Osteocyte (in vitro differentiated cells): Measurements from ENCODE around the gene PIGN. TPM values are rescaled to one million over a fixed set of nuclear protein-coding genes. Genes with fewer than 3 reads are reported as not detected.

Experiments used
- DNase-seq: peaks from one replicate; pipeline ENCODE4 v3.0.0; 2021; ENCODE audit warnings: mixed read lengths; ENCODE audit not compliant: unreplicated experiment; ENCODE audit errors: extremely low spot score
- H3K27ac Mint-ChIP-seq: one replicate; pipeline ENCODE4 v1.8.0; 2021; ENCODE audit warnings: mild to moderate bottlenecking, mixed read lengths; ENCODE audit not compliant: unreplicated experiment
- H3K27me3 Mint-ChIP-seq: one replicate; pipeline ENCODE4 v1.8.0; 2021; ENCODE audit warnings: mixed read lengths; ENCODE audit not compliant: unreplicated experiment
- H3K36me3 Mint-ChIP-seq: one replicate; pipeline ENCODE4 v1.8.0; 2021; ENCODE audit warnings: mixed read lengths; ENCODE audit not compliant: unreplicated experiment
- H3K4me1 Mint-ChIP-seq: one replicate; pipeline ENCODE4 v1.8.0; 2021; ENCODE audit warnings: mixed read lengths; ENCODE audit not compliant: unreplicated experiment
- H3K4me3 Mint-ChIP-seq: one replicate; pipeline ENCODE4 v1.8.0; 2021; ENCODE audit warnings: mild to moderate bottlenecking, moderate library complexity, mixed read lengths; ENCODE audit not compliant: unreplicated experiment
- H3K9me3 Mint-ChIP-seq: one replicate; pipeline ENCODE4 v1.8.0; 2021; ENCODE audit warnings: mixed read lengths; ENCODE audit not compliant: unreplicated experiment
- CTCF ChIP-seq: fragments of 200-600 bp; sonication (generic); IDR thresholded peaks from 2 replicates; pipeline ENCODE4 v1.5.0; 2021; ENCODE audit warnings: antibody characterized with exemption, mild to moderate bottlenecking, moderate library complexity
- total RNA-seq: library from RNA; stranded (reverse); gene quantifications from 2 replicates; pipeline ENCODE4 v1.2.1, GENCODE V29; 2021

The PIGN gene
- total RNA-seq, 1 donor from 2014 or later: 39.2 TPM

- DNase-seq: no peak
- no peak for TF ChIP-seq CTCF
- H3K4me3 Mint-ChIP-seq: no peak overlapping the region
- H3K36me3 Mint-ChIP-seq: peaks cover 13% of the 10 kb centered on the region
- H3K27ac Mint-ChIP-seq: no peak overlapping the region
- no peaks in the 10 kb centered on the region for H3K27me3 Mint-ChIP-seq
- no peaks in the 10 kb centered on the region for H3K4me1 Mint-ChIP-seq
- no peaks in the 10 kb centered on the region for H3K9me3 Mint-ChIP-seq
These were observed 114.5 kb downstream of the PIGN start for GRCh38 chr18:62072370-62072769.

- H3K9me3 Mint-ChIP-seq: peaks cover 8% of the 10 kb centered on the region
- no peak for TF ChIP-seq CTCF
- no peaks in the 10 kb centered on the region for H3K27me3 Mint-ChIP-seq
- DNase-seq: no peak
- no peak overlapping the region for H3K27ac Mint-ChIP-seq
- H3K4me1 Mint-ChIP-seq: no peaks in the 10 kb centered on the region
- no peak overlapping the region for H3K4me3 Mint-ChIP-seq
- H3K36me3 Mint-ChIP-seq: peaks cover 21% of the 10 kb centered on the region
These were observed 115.8 kb downstream of the PIGN start for GRCh38 chr18:62071071-62071470.

- TF ChIP-seq CTCF: no peak
- H3K4me3 Mint-ChIP-seq: no peak overlapping the region
- H3K27ac Mint-ChIP-seq: no peak overlapping the region
- no peaks in the 10 kb centered on the region for H3K27me3 Mint-ChIP-seq
- peaks cover 21% of the 10 kb centered on the region for H3K36me3 Mint-ChIP-seq
- no peak for DNase-seq
- peaks cover 8% of the 10 kb centered on the region for H3K9me3 Mint-ChIP-seq
- no peaks in the 10 kb centered on the region for H3K4me1 Mint-ChIP-seq
These were observed 116.6 kb downstream of the PIGN start for GRCh38 chr18:62070302-62070701.

- Mint-ChIP-seq H3K4me3 (no peak overlapping the region), H3K4me1 (peaks cover 7% of the 10 kb centered on the region)
These were observed 117.3 kb downstream of the PIGN start for GRCh38 chr18:62069556-62069955.

More at GRCh38 chr18:62069556-62069955, 117.3 kb downstream of the PIGN start:
- no peak for DNase-seq
- H3K27me3 Mint-ChIP-seq: no peaks in the 10 kb centered on the region
- H3K36me3 Mint-ChIP-seq: peaks cover 18% of the 10 kb centered on the region
- peaks cover 8% of the 10 kb centered on the region for H3K9me3 Mint-ChIP-seq
- no peak overlapping the region for H3K27ac Mint-ChIP-seq
- TF ChIP-seq CTCF: no peak
